ENCODE data around the gene SLC27A1. TPM values are rescaled to one million over a fixed set of nuclear protein-coding genes. Genes with fewer than 3 reads are reported as not detected.
A peak's percentile ranks its signal among the peaks of the same experiment; 100 is the strongest.

Gene SLC27A1
- total and polyA plus RNA-seq, 4 donors: 15.6 to 47.5 (median 28.1) TPM

GRCh38 chr19:17555480-17555928 is 85.2 kb downstream of the SLC27A1 start, which contains the start of gene COLGALT1:
TSS of gene COLGALT1 (plus strand) at chr19:17555649. CDS start at chr19:17555714, 65 bp downstream.
- Histone ChIP-seq H3K27me3 (ENCODE audit: control insufficient read depth, insufficient read depth, low read length) (no peaks in the 10 kb centered on the region), H3K9me3 (ENCODE audit: control insufficient read depth, insufficient read depth, low read length) (no peaks in the 10 kb centered on the region), H3K4me1 (ENCODE audit: control insufficient read depth, insufficient read depth, low read length) (peaks cover 20% of the 10 kb centered on the region), H3K27ac (ENCODE audit: low read depth, low read length) (peak within 1 kb of the TSS; percentile 81), H3K4me3 (ENCODE audit: low read depth, low read length) (peak within 1 kb of the TSS; percentile 78), H3K36me3 (ENCODE audit: control insufficient read depth, insufficient read depth, low read length) (peaks cover 27% of the 10 kb centered on the region)
- peak; percentile 84 to 99 (median 96) for DNase-seq (ENCODE audit: low read depth in 4 of 6, low spot score in 6 of 6)
- under 1% methylated on average over 64 of the region's 64 CpGs for WGBS (ENCODE audit: insufficient coverage)

Other genes starting within 250 kb of the SLC27A1 start
- gene OCEL1, start 244.3 kb upstream of the SLC27A1 start, total RNA-seq: 1 to 10 TPM; 3.9 to 9.8 TPM
- 10 to 100 TPM; 12.1 to 20.9 TPM for gene OCEL1, start 244.3 kb upstream of the SLC27A1 start, polyA plus RNA-seq (ENCODE audit: insufficient read length in 2 of 2)
- 10 to 100 TPM in 1 of 2 donors, 1 to 10 TPM in 1; 8.9 to 33.6 TPM for gene NR2F6, start 224.6 kb upstream of the SLC27A1 start, total RNA-seq
- gene NR2F6, start 224.6 kb upstream of the SLC27A1 start, polyA plus RNA-seq (ENCODE audit: insufficient read length in 2 of 2): 10 to 100 TPM; 24.2 to 28.1 TPM
- 1 to 10 TPM; 2.1 to 5.5 TPM for gene USHBP1, start 205.8 kb upstream of the SLC27A1 start, total RNA-seq
- 1 to 10 TPM; 3.0 to 5.3 TPM for gene USHBP1, start 205.8 kb upstream of the SLC27A1 start, polyA plus RNA-seq (ENCODE audit: insufficient read length in 2 of 2)
- 100 to 1,000 TPM in 1 of 2 donors, 10 to 100 TPM in 1; 60.1 to 107 TPM for gene BABAM1, start 203.1 kb upstream of the SLC27A1 start, total RNA-seq
- gene BABAM1, start 203.1 kb upstream of the SLC27A1 start, polyA plus RNA-seq (ENCODE audit: insufficient read length in 2 of 2): 100 to 1,000 TPM; 125 to 137 TPM
- gene ANKLE1, start 188.6 kb upstream of the SLC27A1 start, total RNA-seq: under 1 TPM; 0.61 to 0.79 TPM
- 1 to 10 TPM; 2.6 to 4.3 TPM for gene ANKLE1, start 188.6 kb upstream of the SLC27A1 start, polyA plus RNA-seq (ENCODE audit: insufficient read length in 2 of 2)
- gene ABHD8, start 167.1 kb upstream of the SLC27A1 start, total RNA-seq: 10 to 100 TPM; 15.9 to 18.2 TPM
- 10 to 100 TPM; 34.6 to 35.6 TPM for gene ABHD8, start 167.1 kb upstream of the SLC27A1 start, polyA plus RNA-seq (ENCODE audit: insufficient read length in 2 of 2)
- gene MRPL34, start 164.7 kb upstream of the SLC27A1 start, total RNA-seq: 10 to 100 TPM; 20.8 to 54.0 TPM
- 10 to 100 TPM; 80.7 to 81.3 TPM for gene MRPL34, start 164.7 kb upstream of the SLC27A1 start, polyA plus RNA-seq (ENCODE audit: insufficient read length in 2 of 2)
- 10 to 100 TPM; 23.6 to 32.8 TPM for gene DDA1, start 161.0 kb upstream of the SLC27A1 start, total RNA-seq
- 10 to 100 TPM; 80.1 to 84.8 TPM for gene DDA1, start 161.0 kb upstream of the SLC27A1 start, polyA plus RNA-seq (ENCODE audit: insufficient read length in 2 of 2)
- gene ANO8, start 135.7 kb upstream of the SLC27A1 start, total RNA-seq: 10 to 100 TPM; 12.9 to 19.7 TPM
- 10 to 100 TPM; 59.3 to 77.6 TPM for gene ANO8, start 135.7 kb upstream of the SLC27A1 start, polyA plus RNA-seq (ENCODE audit: insufficient read length in 2 of 2)
- gene GTPBP3, start 133.0 kb upstream of the SLC27A1 start, total RNA-seq: 10 to 100 TPM; 11.5 to 13.0 TPM
- gene GTPBP3, start 133.0 kb upstream of the SLC27A1 start, polyA plus RNA-seq (ENCODE audit: insufficient read length in 2 of 2): 10 to 100 TPM; 23.3 to 31.5 TPM
- gene PLVAP, start 93.2 kb upstream of the SLC27A1 start, total RNA-seq: 10 to 100 TPM in 1 of 2 donors, 1 to 10 TPM in 1; 5.1 to 22.3 TPM
- 10 to 100 TPM in 1 of 2 donors, 1 to 10 TPM in 1; 7.5 to 12.0 TPM for gene PLVAP, start 93.2 kb upstream of the SLC27A1 start, polyA plus RNA-seq (ENCODE audit: insufficient read length in 2 of 2)
- gene CCDC194, start 76.3 kb upstream of the SLC27A1 start, total RNA-seq: not detected
- not detected for gene CCDC194, start 76.3 kb upstream of the SLC27A1 start, polyA plus RNA-seq (ENCODE audit: insufficient read length in 2 of 2)
- 10 to 100 TPM; 11.6 to 14.5 TPM for gene BST2, start 64.9 kb upstream of the SLC27A1 start, total RNA-seq
- gene BST2, start 64.9 kb upstream of the SLC27A1 start, polyA plus RNA-seq (ENCODE audit: insufficient read length in 2 of 2): 10 to 100 TPM; 13.0 to 14.4 TPM
- 10 to 100 TPM; 16.0 to 56.7 TPM for gene MVB12A, start 50.5 kb upstream of the SLC27A1 start, total RNA-seq
- 10 to 100 TPM; 47.2 to 55.5 TPM for gene MVB12A, start 50.5 kb upstream of the SLC27A1 start, polyA plus RNA-seq (ENCODE audit: insufficient read length in 2 of 2)
- 1 to 10 TPM; 2.1 to 2.6 TPM for gene TMEM221, start 21.9 kb upstream of the SLC27A1 start, total RNA-seq
- gene TMEM221, start 21.9 kb upstream of the SLC27A1 start, polyA plus RNA-seq (ENCODE audit: insufficient read length in 2 of 2): 1 to 10 TPM; 2.5 to 4.2 TPM
- not detected for gene NXNL1, start 9.6 kb upstream of the SLC27A1 start, total RNA-seq
- gene NXNL1, start 9.6 kb upstream of the SLC27A1 start, polyA plus RNA-seq (ENCODE audit: insufficient read length in 2 of 2): not detected
- 10 to 100 TPM; 23.9 to 91.9 TPM for gene PGLS, start 41.1 kb downstream of the SLC27A1 start, total RNA-seq
- 10 to 100 TPM; 99.4 to 99.8 TPM for gene PGLS, start 41.1 kb downstream of the SLC27A1 start, polyA plus RNA-seq (ENCODE audit: insufficient read length in 2 of 2)
- gene COLGALT1, start 85.1 kb downstream of the SLC27A1 start, total RNA-seq: 10 to 100 TPM; 24.3 to 41.0 TPM
- 10 to 100 TPM; 38.6 to 64.5 TPM for gene COLGALT1, start 85.1 kb downstream of the SLC27A1 start, polyA plus RNA-seq (ENCODE audit: insufficient read length in 2 of 2)
- gene UNC13A, start 217.8 kb downstream of the SLC27A1 start, total RNA-seq: 10 to 100 TPM; 11.2 to 33.6 TPM
- gene UNC13A, start 217.8 kb downstream of the SLC27A1 start, polyA plus RNA-seq (ENCODE audit: insufficient read length in 2 of 2): 10 to 100 TPM; 47.3 to 57.4 TPM
- 10 to 100 TPM; 16.6 to 29.8 TPM for gene MAP1S, start 249.0 kb downstream of the SLC27A1 start, total RNA-seq
- gene MAP1S, start 249.0 kb downstream of the SLC27A1 start, polyA plus RNA-seq (ENCODE audit: insufficient read length in 2 of 2): 10 to 100 TPM; 57.1 to 64.4 TPM

Data from spinal cord (tissue), 10 donors.